ENCODE results near the gene CASKIN1.

Gene CASKIN1

GRCh38 chr16:2233046-2233775, 36.8 kb upstream of the CASKIN1 start:
- no peak overlapping the region for H3K4me3 ChIP-seq (ENCODE audit: low read depth in 1 of 5, low read length in 5 of 5)
- H3K4me1 ChIP-seq (ENCODE audit: control insufficient read depth in 5 of 5, insufficient read depth in 5 of 5, low read length in 5 of 5), result peaks cover 0 to 28% (median 17%) of the 10 kb centered on the region in 5 donors
- H3K36me3 ChIP-seq (ENCODE audit: control insufficient read depth in 5 of 5, insufficient read depth in 5 of 5, low read length in 5 of 5), result peaks cover 0 to 77% (median 71%) of the 10 kb centered on the region in 5 donors
- no peaks in the 10 kb centered on the region for H3K9me3 ChIP-seq (ENCODE audit: control insufficient read depth in 5 of 5, low read length in 5 of 5)
- H3K9ac ChIP-seq (ENCODE audit: low read length in 5 of 5), result no peak overlapping the region
- peaks cover 0 to 18% (median 8%) of the 10 kb centered on the region in 5 donors for H3K27me3 ChIP-seq (ENCODE audit: control insufficient read depth in 5 of 5, insufficient read depth in 4 of 5, low read length in 5 of 5)
- H3K27ac ChIP-seq (ENCODE audit: low read depth, low read length), result no peak overlapping the region

GRCh38 chr16:2232094-2232990, 35.9 kb upstream of the CASKIN1 start:
- H3K27ac ChIP-seq (ENCODE audit: low read depth, low read length), result no peak overlapping the region
- H3K27me3 ChIP-seq (ENCODE audit: control insufficient read depth in 5 of 5, insufficient read depth in 4 of 5, low read length in 5 of 5), result peaks cover 0 to 18% (median 8%) of the 10 kb centered on the region in 5 donors
- H3K4me1 ChIP-seq (ENCODE audit: control insufficient read depth in 5 of 5, insufficient read depth in 5 of 5, low read length in 5 of 5), result peaks cover 0 to 22% (median 17%) of the 10 kb centered on the region in 5 donors
- no peak overlapping the region for H3K4me3 ChIP-seq (ENCODE audit: low read depth in 1 of 5, low read length in 5 of 5)
- no peaks in the 10 kb centered on the region for H3K9me3 ChIP-seq (ENCODE audit: control insufficient read depth in 5 of 5, low read length in 5 of 5)
- peaks cover 0 to 81% (median 74%) of the 10 kb centered on the region in 5 donors for H3K36me3 ChIP-seq (ENCODE audit: control insufficient read depth in 5 of 5, insufficient read depth in 5 of 5, low read length in 5 of 5)
- H3K9ac ChIP-seq (ENCODE audit: low read length in 5 of 5), result no peak overlapping the region

- Histone ChIP-seq H3K27ac (ENCODE audit: low read depth, low read length) (no peak overlapping the region), H3K4me1 (ENCODE audit: control insufficient read depth in 5 of 5, insufficient read depth in 5 of 5, low read length in 5 of 5) (peaks cover 0 to 11% (median 9%) of the 10 kb centered on the region in 5 donors), H3K27me3 (ENCODE audit: control insufficient read depth in 5 of 5, insufficient read depth in 4 of 5, low read length in 5 of 5) (peaks cover 0 to 9% (median 5%) of the 10 kb centered on the region in 5 donors), H3K9me3 (ENCODE audit: control insufficient read depth in 5 of 5, low read length in 5 of 5) (no peaks in the 10 kb centered on the region), H3K4me3 (ENCODE audit: low read depth in 1 of 5, low read length in 5 of 5) (no peak overlapping the region), H3K9ac (ENCODE audit: low read length in 5 of 5) (no peak overlapping the region), H3K36me3 (ENCODE audit: control insufficient read depth in 5 of 5, insufficient read depth in 5 of 5, low read length in 5 of 5) (peaks cover 0 to 89% (median 79%) of the 10 kb centered on the region in 5 donors)
Measured at GRCh38 chr16:2231016-2231931, 34.9 kb upstream of the CASKIN1 start.

GRCh38 chr16:2230376-2230775, 34.0 kb upstream of the CASKIN1 start:
- no peak overlapping the region for H3K4me3 ChIP-seq (ENCODE audit: low read depth in 1 of 5, low read length in 5 of 5)
- H3K27ac ChIP-seq (ENCODE audit: low read depth, low read length), result no peak overlapping the region
- peaks cover 0 to 84% (median 74%) of the 10 kb centered on the region in 5 donors for H3K36me3 ChIP-seq (ENCODE audit: control insufficient read depth in 5 of 5, insufficient read depth in 5 of 5, low read length in 5 of 5)
- no peaks in the 10 kb centered on the region for H3K9me3 ChIP-seq (ENCODE audit: control insufficient read depth in 5 of 5, low read length in 5 of 5)
- H3K4me1 ChIP-seq (ENCODE audit: control insufficient read depth in 5 of 5, insufficient read depth in 5 of 5, low read length in 5 of 5), result peaks cover 0 to 8% (median 5%) of the 10 kb centered on the region in 5 donors
- peaks cover 0 to 5% (median 3%) of the 10 kb centered on the region in 5 donors for H3K27me3 ChIP-seq (ENCODE audit: control insufficient read depth in 5 of 5, insufficient read depth in 4 of 5, low read length in 5 of 5)
- H3K9ac ChIP-seq (ENCODE audit: low read length in 5 of 5), result no peak overlapping the region

GRCh38 chr16:2229632-2230250, 33.3 kb upstream of the CASKIN1 start:
- no peak overlapping the region for H3K9ac ChIP-seq (ENCODE audit: low read length in 5 of 5)
- H3K4me3 ChIP-seq (ENCODE audit: low read depth in 1 of 5, low read length in 5 of 5), result no peak overlapping the region
- H3K4me1 ChIP-seq (ENCODE audit: control insufficient read depth in 5 of 5, insufficient read depth in 5 of 5, low read length in 5 of 5), result peaks cover 0 to 13% (median 8%) of the 10 kb centered on the region in 5 donors
- H3K9me3 ChIP-seq (ENCODE audit: control insufficient read depth in 5 of 5, low read length in 5 of 5), result no peaks in the 10 kb centered on the region
- H3K27ac ChIP-seq (ENCODE audit: low read depth, low read length), result no peak overlapping the region
- peaks cover 0 to 5% (median 0%) of the 10 kb centered on the region in 5 donors for H3K27me3 ChIP-seq (ENCODE audit: control insufficient read depth in 5 of 5, insufficient read depth in 4 of 5, low read length in 5 of 5)
- peaks cover 0 to 77% (median 67%) of the 10 kb centered on the region in 5 donors for H3K36me3 ChIP-seq (ENCODE audit: control insufficient read depth in 5 of 5, insufficient read depth in 5 of 5, low read length in 5 of 5)

- H3K4me3 ChIP-seq (ENCODE audit: low read depth in 1 of 5, low read length in 5 of 5), result no peak overlapping the region
- H3K36me3 ChIP-seq (ENCODE audit: control insufficient read depth in 5 of 5, insufficient read depth in 5 of 5, low read length in 5 of 5), result peaks cover 0 to 71% (median 61%) of the 10 kb centered on the region in 5 donors
- H3K9ac ChIP-seq (ENCODE audit: low read length in 5 of 5), result no peak overlapping the region
- H3K27me3 ChIP-seq (ENCODE audit: control insufficient read depth in 5 of 5, insufficient read depth in 4 of 5, low read length in 5 of 5), result peaks cover 0 to under 1% (median 0%) of the 10 kb centered on the region in 5 donors
- peaks cover 0 to 20% (median 15%) of the 10 kb centered on the region in 5 donors for H3K4me1 ChIP-seq (ENCODE audit: control insufficient read depth in 5 of 5, insufficient read depth in 5 of 5, low read length in 5 of 5)
- no peaks in the 10 kb centered on the region for H3K9me3 ChIP-seq (ENCODE audit: control insufficient read depth in 5 of 5, low read length in 5 of 5)
- H3K27ac ChIP-seq (ENCODE audit: low read depth, low read length), result no peak overlapping the region
Measured at GRCh38 chr16:2229091-2229490, 32.7 kb upstream of the CASKIN1 start.

GRCh38 chr16:2228161-2228824, 31.9 kb upstream of the CASKIN1 start:
- Histone ChIP-seq H3K9ac (ENCODE audit: low read length in 5 of 5) (peak overlapping the region in 1 of 5 donors; percentile 7), H3K9me3 (ENCODE audit: control insufficient read depth in 5 of 5, low read length in 5 of 5) (no peaks in the 10 kb centered on the region), H3K4me1 (ENCODE audit: control insufficient read depth in 5 of 5, insufficient read depth in 5 of 5, low read length in 5 of 5) (peaks cover 0 to 24% (median 17%) of the 10 kb centered on the region in 5 donors), H3K36me3 (ENCODE audit: control insufficient read depth in 5 of 5, insufficient read depth in 5 of 5, low read length in 5 of 5) (peaks cover 0 to 63% (median 53%) of the 10 kb centered on the region in 5 donors), H3K27ac (ENCODE audit: low read depth, low read length) (no peak overlapping the region), H3K27me3 (ENCODE audit: control insufficient read depth in 5 of 5, insufficient read depth in 4 of 5, low read length in 5 of 5) (no peaks in the 10 kb centered on the region), H3K4me3 (ENCODE audit: low read depth in 1 of 5, low read length in 5 of 5) (no peak overlapping the region)

GRCh38 chr16:2226918-2227317, 30.5 kb upstream of the CASKIN1 start:
- Histone ChIP-seq H3K4me3 (ENCODE audit: low read depth in 1 of 5, low read length in 5 of 5) (no peak overlapping the region), H3K27ac (ENCODE audit: low read depth, low read length) (no peak overlapping the region), H3K27me3 (ENCODE audit: control insufficient read depth in 5 of 5, insufficient read depth in 4 of 5, low read length in 5 of 5) (no peaks in the 10 kb centered on the region), H3K36me3 (ENCODE audit: control insufficient read depth in 5 of 5, insufficient read depth in 5 of 5, low read length in 5 of 5) (peaks cover 0 to 49% (median 39%) of the 10 kb centered on the region in 5 donors), H3K9me3 (ENCODE audit: control insufficient read depth in 5 of 5, low read length in 5 of 5) (no peaks in the 10 kb centered on the region), H3K9ac (ENCODE audit: low read length in 5 of 5) (no peak overlapping the region), H3K4me1 (ENCODE audit: control insufficient read depth in 5 of 5, insufficient read depth in 5 of 5, low read length in 5 of 5) (peaks cover 0 to 28% (median 20%) of the 10 kb centered on the region in 5 donors)
